ENCODE results near the gene RPTOR.
"Not testable (repeated sequence)": the region's sequence is repeated elsewhere in the genome, so short reads cannot be mapped to it uniquely, and the experiment has no call there.

Gene RPTOR

GRCh38 chr17:80693511-80693910, 148.9 kb downstream of the RPTOR start:
- no peak for DNase-seq (ENCODE audit: low read depth in 2 of 2)

- DNase-seq (ENCODE audit: low read depth in 2 of 2): no peak
Measured at GRCh38 chr17:80694085-80694991, 149.7 kb downstream of the RPTOR start.

- DNase-seq (ENCODE audit: low read depth in 2 of 2): no peak
Measured at GRCh38 chr17:80694992-80695912, 150.6 kb downstream of the RPTOR start.

- no peak for DNase-seq (ENCODE audit: low read depth in 2 of 2)
Measured at GRCh38 chr17:80695979-80696378, 151.3 kb downstream of the RPTOR start.

- no peak for DNase-seq (ENCODE audit: low read depth in 2 of 2)
Measured at GRCh38 chr17:80696456-80696855, 151.8 kb downstream of the RPTOR start.

GRCh38 chr17:80696964-80697363, 152.3 kb downstream of the RPTOR start:
- no peak for DNase-seq (ENCODE audit: low read depth in 2 of 2)

- no peak for DNase-seq (ENCODE audit: low read depth in 2 of 2)
Measured at GRCh38 chr17:80698297-80698696, 153.7 kb downstream of the RPTOR start.

- DNase-seq (ENCODE audit: low read depth in 2 of 2): not testable (repeated sequence)
Measured at GRCh38 chr17:80699205-80699604, 154.6 kb downstream of the RPTOR start.

GRCh38 chr17:80701730-80702129, 157.1 kb downstream of the RPTOR start:
- no peak for DNase-seq (ENCODE audit: low read depth in 2 of 2)

- DNase-seq (ENCODE audit: low read depth in 2 of 2): no peak
Measured at GRCh38 chr17:80702315-80703141, 157.9 kb downstream of the RPTOR start.

- no peak for DNase-seq (ENCODE audit: low read depth in 2 of 2)
Measured at GRCh38 chr17:80703142-80703478, 158.5 kb downstream of the RPTOR start.

- DNase-seq (ENCODE audit: low read depth in 2 of 2): no peak
Measured at GRCh38 chr17:80704381-80704819, 159.8 kb downstream of the RPTOR start.

GRCh38 chr17:80704894-80705293, 160.3 kb downstream of the RPTOR start:
- DNase-seq (ENCODE audit: low read depth in 2 of 2): no peak

GRCh38 chr17:80705988-80706387, 161.3 kb downstream of the RPTOR start:
- DNase-seq (ENCODE audit: low read depth in 2 of 2): no peak

- no peak for DNase-seq (ENCODE audit: low read depth in 2 of 2)
Measured at GRCh38 chr17:80706463-80706867, 161.8 kb downstream of the RPTOR start.

- no peak for DNase-seq (ENCODE audit: low read depth in 2 of 2)
Measured at GRCh38 chr17:80708480-80708879, 163.8 kb downstream of the RPTOR start.

- no peak for DNase-seq (ENCODE audit: low read depth in 2 of 2)
Measured at GRCh38 chr17:80709090-80709695, 164.6 kb downstream of the RPTOR start.

GRCh38 chr17:80710714-80711302, 166.2 kb downstream of the RPTOR start:
- no peak for DNase-seq (ENCODE audit: low read depth in 2 of 2)

- DNase-seq (ENCODE audit: low read depth in 2 of 2): no peak
Measured at GRCh38 chr17:80712089-80712488, 167.5 kb downstream of the RPTOR start.

- no peak for DNase-seq (ENCODE audit: low read depth in 2 of 2)
Measured at GRCh38 chr17:80712606-80713005, 168.0 kb downstream of the RPTOR start.

Data from stimulated activated CD4-positive, alpha-beta T cell treated with anti-CD3 and anti-CD28 coated beads, Interleukin-15, amount 100 ng/mL, for 48 hours (primary cell).